NCI-H1930 (cell line): ENCODE measurements around the gene ITGB6.

Source experiments
- DNase-seq, 2 experiments: peaks; one replicate each; lab custom pipeline; 2025; lab: John Stamatoyannopoulos, UW

ITGB6 gene

GRCh38 chr2:160087854-160088745, 112.0 kb downstream of the ITGB6 start:
- DNase-seq = no peak

- no peak for DNase-seq
Measured at GRCh38 chr2:160085662-160086061, 114.4 kb downstream of the ITGB6 start.

GRCh38 chr2:160077912-160078810, 121.9 kb downstream of the ITGB6 start:
- no peak for DNase-seq

GRCh38 chr2:160076914-160077313, 123.2 kb downstream of the ITGB6 start:
- no peak for DNase-seq

GRCh38 chr2:160076241-160076640, 123.8 kb downstream of the ITGB6 start:
- no peak for DNase-seq

- DNase-seq = no peak
Measured at GRCh38 chr2:160075171-160075570, 124.9 kb downstream of the ITGB6 start.

GRCh38 chr2:160073284-160073888, 126.7 kb downstream of the ITGB6 start:
- DNase-seq = no peak

- DNase-seq = no peak
Measured at GRCh38 chr2:160068906-160069305, 131.2 kb downstream of the ITGB6 start.

GRCh38 chr2:160064916-160065315, 135.2 kb downstream of the ITGB6 start:
- no peak for DNase-seq

- no peak for DNase-seq
Measured at GRCh38 chr2:160063879-160064612, 136.0 kb downstream of the ITGB6 start.

GRCh38 chr2:160063271-160063670, 136.8 kb downstream of the ITGB6 start:
- DNase-seq = no peak

- no peak for DNase-seq
Measured at GRCh38 chr2:160062292-160063005, 137.6 kb downstream of the ITGB6 start, which contains the start of gene PLA2R1. TSS of gene PLA2R1 (minus strand) at chr2:160062615. CDS start at chr2:160062403, 212 bp downstream.

- no peak for DNase-seq
Measured at GRCh38 chr2:160061944-160062291, 138.2 kb downstream of the ITGB6 start.

- no peak for DNase-seq
Measured at GRCh38 chr2:160061533-160061932, 138.5 kb downstream of the ITGB6 start.

GRCh38 chr2:160060297-160060696, 139.8 kb downstream of the ITGB6 start:
- DNase-seq = no peak

- no peak for DNase-seq
Measured at GRCh38 chr2:160057356-160057755, 142.7 kb downstream of the ITGB6 start.

GRCh38 chr2:160055726-160056108, 144.4 kb downstream of the ITGB6 start:
- DNase-seq = no peak

GRCh38 chr2:160054984-160055725, 144.9 kb downstream of the ITGB6 start:
- DNase-seq = no peak

GRCh38 chr2:160053946-160054345, 146.1 kb downstream of the ITGB6 start:
- DNase-seq = no peak

- DNase-seq = no peak
Measured at GRCh38 chr2:160052531-160052930, 147.5 kb downstream of the ITGB6 start.
